ENCODE data around the gene DNAAF3. TPM values are rescaled to one million over a fixed set of nuclear protein-coding genes. Genes with fewer than 3 reads are reported as not detected.

The DNAAF3 gene
- 1.5 TPM for total RNA-seq
- long read RNA-seq, partial matches to known transcripts = 1 of 1 reads
- long read RNA-seq, other reads (novel, unspliced or antisense) = 0 of 1 reads

GRCh38 chr19:55166530-55167268 is at the start of gene DNAAF3:
Gene DNAAF3 (minus strand): TSS chr19:55166613. CDS start chr19:55166413, 200 bp downstream.
- ATAC-seq (peak; percentile 99), DNase-seq (peak; percentile 96)
- Histone ChIP-seq H3K27me3 (peaks cover 87% of the 10 kb centered on the region), H3K4me3 (peak within 1 kb of the TSS; percentile 43), H3K4me1 (no peaks in the 10 kb centered on the region), H3K9me3 (no peaks in the 10 kb centered on the region), H3K36me3 (no peaks in the 10 kb centered on the region), H3K27ac (no peak within 1 kb of the TSS)
- intact Hi-C loops (cut with DNase I) = no loop called here
- no peak for TF ChIP-seq CTCF (IDR thresholded peaks at IDR 0.05)

- ATAC-seq (no peak), DNase-seq (no peak)
- no peak overlapping the region for H3K27ac ChIP-seq
These were observed 47.1 kb upstream of the DNAAF3 start for GRCh38 chr19:55213547-55213946.

GRCh38 chr19:55212447-55212846 is 46.0 kb upstream of the DNAAF3 start:
- DNase-seq = no peak
- peak; percentile 24 for TF ChIP-seq CTCF (IDR thresholded peaks at IDR 0.05)
- Histone ChIP-seq H3K9me3 (no peaks in the 10 kb centered on the region), H3K36me3 (no peaks in the 10 kb centered on the region), H3K27me3 (no peaks in the 10 kb centered on the region), H3K27ac (no peak overlapping the region), H3K4me3 (no peak overlapping the region), H3K4me1 (peaks cover 12% of the 10 kb centered on the region)
- intact Hi-C loops (cut with DNase I) = no loop called here
- peak; percentile 50 for ATAC-seq

More at GRCh38 chr19:55213547-55213946, 47.1 kb upstream of the DNAAF3 start:
- Histone ChIP-seq H3K36me3 (no peaks in the 10 kb centered on the region), H3K9me3 (no peaks in the 10 kb centered on the region), H3K4me1 (peaks cover 13% of the 10 kb centered on the region), H3K4me3 (no peak overlapping the region), H3K27me3 (no peaks in the 10 kb centered on the region)
- intact Hi-C loops (cut with DNase I) = no loop called here
- TF ChIP-seq CTCF (IDR thresholded peaks at IDR 0.05) = no peak

GRCh38 chr19:55209693-55210472 is 43.5 kb upstream of the DNAAF3 start:
- H3K4me3 ChIP-seq = no peak overlapping the region
- intact Hi-C loops (cut with DNase I) = no loop called here

More at GRCh38 chr19:55209693-55210472, 43.5 kb upstream of the DNAAF3 start:
- Histone ChIP-seq H3K4me1 (peaks cover 5% of the 10 kb centered on the region), H3K27ac (no peak overlapping the region), H3K9me3 (no peaks in the 10 kb centered on the region), H3K36me3 (no peaks in the 10 kb centered on the region), H3K27me3 (no peaks in the 10 kb centered on the region)
- TF ChIP-seq CTCF (IDR thresholded peaks at IDR 0.05) = no peak
- peak; percentile 4 for ATAC-seq
- no peak for DNase-seq
